Activated T-cell treated with anti-CD3 and anti-CD28 coated beads, Interleukin-2, amount 50 U/mL, for 72 hours (primary cell): ENCODE data around the gene DLGAP1. TPM values are rescaled to one million over a fixed set of nuclear protein-coding genes. Genes with fewer than 3 reads are reported as not detected.
A peak's percentile ranks its signal among the peaks of the same experiment; 100 is the strongest.
"Not testable (repeated sequence)": the region's sequence is repeated elsewhere in the genome, so short reads cannot be mapped to it uniquely, and the experiment has no call there.

Source experiments
- ATAC-seq, 2 donors: fragments of 150-1000 bp; cut with Tn5 transposase; replicated peaks in 1 of 2; 2 replicates each; pipeline ENCODE4 v1.10.0; 2021; ENCODE audit warnings: moderate library complexity in 2 of 2, mild to moderate bottlenecking in 1 of 2
- DNase-seq, 2 donors: peaks; one replicate each; pipeline ENCODE4 v3.0.0; 2021 to 2022; ENCODE audit warnings: mixed read lengths in 1 of 2
- H3K27ac Mint-ChIP-seq: one replicate; pipeline ENCODE4 v1.8.0; 2022; ENCODE audit warnings: mild to moderate bottlenecking, moderate library complexity, mixed read lengths
- H3K27me3 Mint-ChIP-seq: one replicate; pipeline ENCODE4 v1.8.0; 2022; ENCODE audit warnings: low read depth, mixed read lengths
- H3K36me3 Mint-ChIP-seq, 2 donors: one replicate each; pipeline ENCODE4 v1.8.0; 2022; ENCODE audit warnings: mixed read lengths in 2 of 2, mild to moderate bottlenecking in 1 of 2; ENCODE audit not compliant: insufficient read depth in 2 of 2
- H3K4me1 Mint-ChIP-seq: one replicate; pipeline ENCODE4 v1.8.0; 2022; ENCODE audit warnings: low read depth, mixed read lengths
- H3K4me3 Mint-ChIP-seq, 2 donors: one replicate each; pipeline ENCODE4 v1.8.0; 2022; ENCODE audit warnings: mild to moderate bottlenecking in 2 of 2, mixed read lengths in 2 of 2, moderate library complexity in 2 of 2
- H3K9me3 Mint-ChIP-seq, 2 donors: one replicate each; pipeline ENCODE4 v1.8.0; 2022; ENCODE audit warnings: mixed read lengths in 2 of 2
- total RNA-seq, 2 donors: library from RNA; stranded (reverse); gene quantifications; one replicate each; pipeline ENCODE4 v1.2.3, GENCODE V29; 2022

DLGAP1 gene
- under 1 TPM; 0.17 to 0.51 TPM for total RNA-seq

DNA sequence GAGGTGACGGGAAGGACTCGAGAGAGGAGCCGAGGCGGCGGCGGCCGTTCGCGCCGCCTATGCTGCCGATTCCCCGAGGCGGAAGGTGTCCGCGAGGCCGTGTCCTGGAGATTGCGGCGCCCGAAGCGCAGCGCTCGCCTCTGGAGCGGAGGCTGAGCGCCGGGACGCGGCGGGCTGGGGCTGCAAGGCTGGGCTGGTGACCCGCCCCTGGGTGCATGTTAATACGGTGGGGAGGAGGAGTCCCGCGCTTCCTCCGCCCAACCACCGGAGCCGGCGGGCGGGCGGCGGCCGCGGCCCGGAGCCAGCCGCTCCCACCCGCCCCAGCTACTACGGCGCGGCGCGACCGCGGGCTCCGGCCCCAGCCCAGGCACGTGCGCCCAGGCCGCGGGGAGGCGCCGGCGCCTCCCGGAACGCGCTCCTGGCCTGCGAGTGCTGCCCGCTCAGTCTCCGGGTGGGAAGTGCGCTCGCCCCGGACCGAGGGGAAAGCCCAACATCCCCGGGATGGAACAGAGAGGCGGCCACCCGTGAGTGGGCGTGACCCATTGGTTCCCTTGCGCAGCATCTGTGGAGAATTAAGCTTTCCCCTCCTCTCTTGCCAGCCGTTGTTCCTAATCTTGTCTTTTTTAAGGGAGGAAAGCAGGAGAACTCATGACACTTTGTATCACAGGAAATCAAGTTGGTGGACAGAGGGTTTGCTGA is at the start of gene DLGAP1:
TSS of gene DLGAP1 (minus strand) at position 195 of the 699 bp plus-strand sequence.
- Mint-ChIP-seq H3K27me3 (peaks cover 20% of the 10 kb centered on the region), H3K9me3 (peaks cover 0 to 3% of the 10 kb centered on the region in 2 donors), H3K27ac (no peak within 1 kb of the TSS), H3K4me3 (peak within 1 kb of the TSS; percentile 40 to 60), H3K36me3 (peaks cover 2 to 7% of the 10 kb centered on the region in 2 donors), H3K4me1 (peaks cover 5% of the 10 kb centered on the region)
- no peak for DNase-seq
- peak in 1 of 2 donors; percentile 39 for ATAC-seq

DNA sequence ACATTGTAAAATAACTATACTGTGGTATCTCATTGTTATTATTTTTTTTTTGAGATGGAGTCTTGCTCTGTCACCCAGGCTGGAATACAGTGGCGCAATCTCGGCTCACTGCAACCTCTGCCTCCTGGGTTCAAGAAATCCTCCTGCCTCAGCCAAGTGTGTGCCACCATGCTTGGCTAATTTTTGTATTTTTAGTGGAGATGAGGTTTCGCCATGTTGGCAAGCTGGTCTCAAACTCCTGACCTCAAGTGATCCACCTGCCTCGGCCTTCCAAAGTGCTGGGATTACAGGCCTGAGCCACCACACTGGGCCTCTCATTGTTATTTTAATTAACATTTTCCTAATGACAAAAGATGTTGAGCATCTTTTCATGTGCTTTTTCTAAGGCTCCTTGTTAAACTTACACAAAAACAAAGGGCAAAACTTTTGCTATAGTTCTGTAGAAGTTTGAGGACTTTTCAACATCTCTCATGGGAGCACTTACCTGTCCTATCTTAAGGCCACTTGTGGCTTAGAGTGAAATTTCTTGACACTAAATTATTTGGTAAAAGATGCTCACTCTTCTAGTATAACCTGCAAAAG is 39.7 kb upstream of the DLGAP1 start:
- H3K4me1 Mint-ChIP-seq, DNase-seq, H3K36me3 Mint-ChIP-seq, H3K27ac Mint-ChIP-seq, H3K27me3 Mint-ChIP-seq, H3K4me3 Mint-ChIP-seq, H3K9me3 Mint-ChIP-seq, ATAC-seq: not testable (repeated sequence)

DNA sequence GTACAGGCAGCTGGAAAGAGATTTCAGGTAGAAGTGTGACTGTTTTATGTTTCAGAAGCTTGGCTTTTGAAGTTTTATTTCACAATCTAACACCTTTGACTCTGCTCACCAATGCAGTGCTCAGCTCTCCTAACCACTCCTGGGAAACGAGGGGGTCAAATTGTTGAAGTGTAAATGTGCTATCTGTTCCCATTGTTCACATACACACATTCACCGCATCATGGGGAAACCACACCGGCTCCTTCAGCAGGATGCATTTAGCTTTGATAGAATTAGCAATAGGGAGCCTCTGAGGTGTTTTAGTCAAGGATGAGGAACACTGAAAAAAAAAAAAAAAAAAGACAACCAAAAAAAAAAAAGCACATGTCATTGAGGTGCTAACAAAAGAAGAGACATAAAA is 13.4 kb upstream of the DLGAP1 start:
- ATAC-seq (no peak), DNase-seq (no peak)
- H3K27me3 Mint-ChIP-seq: no peaks in the 10 kb centered on the region
- peaks cover 2 to 6% of the 10 kb centered on the region in 2 donors for H3K9me3 Mint-ChIP-seq
- no peaks in the 10 kb centered on the region for H3K4me1 Mint-ChIP-seq
- no peak overlapping the region for H3K4me3 Mint-ChIP-seq
- no peaks in the 10 kb centered on the region for H3K36me3 Mint-ChIP-seq
- no peak overlapping the region for H3K27ac Mint-ChIP-seq

DNA sequence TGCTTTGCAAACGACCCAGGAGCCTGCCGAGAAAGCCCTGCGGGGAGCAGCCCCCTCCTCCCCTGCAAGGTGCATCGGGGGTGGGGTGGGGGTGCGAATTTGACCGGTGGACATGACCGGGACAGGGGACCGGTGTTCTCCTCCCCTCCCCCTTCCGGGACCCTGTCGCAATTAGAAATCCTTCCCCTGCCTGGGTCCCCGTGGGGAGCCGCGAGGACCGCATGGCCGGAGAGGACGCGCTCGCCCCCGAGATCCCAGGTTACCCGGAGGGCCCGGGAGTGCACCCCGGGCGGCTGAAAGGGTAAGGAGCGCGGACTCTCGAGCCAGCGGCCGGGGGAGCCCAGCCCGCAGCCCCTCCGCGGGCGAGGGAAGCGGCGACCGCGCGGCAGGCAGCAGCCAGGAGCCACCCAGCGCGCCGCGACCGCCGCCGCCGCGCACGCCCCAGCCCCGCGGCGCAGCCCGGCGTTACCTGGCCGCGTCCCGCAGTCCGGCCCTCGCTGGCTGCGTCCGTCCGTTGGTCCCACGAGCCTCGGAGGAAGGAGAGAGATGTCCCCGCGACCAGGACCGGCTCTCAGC is 482 bp downstream of the DLGAP1 start:
- H3K4me3 Mint-ChIP-seq: no peak overlapping the region
- peaks cover 5% of the 10 kb centered on the region for H3K4me1 Mint-ChIP-seq
- DNase-seq: no peak
- H3K36me3 Mint-ChIP-seq: peaks cover 2 to 7% of the 10 kb centered on the region in 2 donors
- no peak overlapping the region for H3K27ac Mint-ChIP-seq
- peaks cover 20% of the 10 kb centered on the region for H3K27me3 Mint-ChIP-seq
- peaks cover 0 to under 1% of the 10 kb centered on the region in 2 donors for H3K9me3 Mint-ChIP-seq
- no peak for ATAC-seq

DNA sequence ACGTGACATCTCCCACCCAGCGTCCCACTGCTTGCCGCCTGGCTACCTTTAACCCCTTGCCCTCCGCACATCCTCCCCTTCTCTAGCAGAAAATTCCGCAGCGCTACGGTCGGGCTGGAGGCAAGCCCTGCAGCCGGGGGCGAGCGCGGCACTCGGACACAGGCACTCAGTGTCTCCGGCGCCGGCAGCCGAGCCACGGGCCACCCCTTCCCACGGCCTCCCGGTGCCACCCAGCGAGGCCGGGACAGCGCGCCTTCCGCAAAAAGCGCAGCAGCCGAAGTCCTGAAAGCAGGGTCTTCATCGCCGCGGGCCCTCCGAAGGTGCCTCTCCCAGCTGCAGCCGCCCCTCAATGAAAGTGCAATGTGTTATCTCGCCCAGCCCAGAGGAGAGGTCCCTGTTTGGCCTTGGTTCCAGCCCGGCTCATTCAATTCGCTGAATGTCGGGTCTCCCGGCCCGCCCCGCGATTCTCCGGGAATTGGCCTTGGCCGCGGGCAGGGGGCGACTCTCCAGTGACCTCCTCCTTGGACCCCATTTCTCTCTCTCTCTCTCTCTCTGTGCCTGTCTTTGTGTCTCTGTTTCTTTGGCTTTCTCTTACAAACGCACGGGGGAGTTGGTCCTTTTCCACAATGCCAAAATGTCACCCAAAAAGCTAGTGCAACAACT is 1.1 kb downstream of the DLGAP1 start:
- DNase-seq (no peak), ATAC-seq (no peak)
- Mint-ChIP-seq H3K4me3 (peak overlapping the region in 1 of 2 donors; percentile 7), H3K27me3 (peaks cover 20% of the 10 kb centered on the region), H3K27ac (no peak overlapping the region), H3K36me3 (peaks cover 2 to 7% of the 10 kb centered on the region in 2 donors), H3K9me3 (no peaks in the 10 kb centered on the region), H3K4me1 (peaks cover 5% of the 10 kb centered on the region)

DNA sequence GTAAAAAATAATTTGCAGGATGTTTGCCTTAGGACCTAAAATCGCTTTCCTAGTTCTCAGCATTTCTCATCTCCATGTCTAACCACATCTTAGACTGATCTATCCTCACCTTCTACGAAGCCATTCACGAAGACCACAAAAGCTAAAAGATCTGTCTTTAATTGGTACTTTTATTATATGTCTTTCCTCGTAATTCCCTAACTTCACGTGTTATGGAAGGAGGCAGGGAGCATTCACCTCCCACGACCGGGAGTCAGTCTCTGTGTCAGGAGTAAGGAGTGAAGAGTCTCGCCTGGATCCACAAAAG is 1.6 kb downstream of the DLGAP1 start:
- H3K36me3 Mint-ChIP-seq: peaks cover 2 to 7% of the 10 kb centered on the region in 2 donors
- H3K4me1 Mint-ChIP-seq: peaks cover 5% of the 10 kb centered on the region
- ATAC-seq (no peak), DNase-seq (no peak)
- no peaks in the 10 kb centered on the region for H3K9me3 Mint-ChIP-seq
- no peak overlapping the region for H3K4me3 Mint-ChIP-seq
- peaks cover 20% of the 10 kb centered on the region for H3K27me3 Mint-ChIP-seq
- H3K27ac Mint-ChIP-seq: no peak overlapping the region

DNA sequence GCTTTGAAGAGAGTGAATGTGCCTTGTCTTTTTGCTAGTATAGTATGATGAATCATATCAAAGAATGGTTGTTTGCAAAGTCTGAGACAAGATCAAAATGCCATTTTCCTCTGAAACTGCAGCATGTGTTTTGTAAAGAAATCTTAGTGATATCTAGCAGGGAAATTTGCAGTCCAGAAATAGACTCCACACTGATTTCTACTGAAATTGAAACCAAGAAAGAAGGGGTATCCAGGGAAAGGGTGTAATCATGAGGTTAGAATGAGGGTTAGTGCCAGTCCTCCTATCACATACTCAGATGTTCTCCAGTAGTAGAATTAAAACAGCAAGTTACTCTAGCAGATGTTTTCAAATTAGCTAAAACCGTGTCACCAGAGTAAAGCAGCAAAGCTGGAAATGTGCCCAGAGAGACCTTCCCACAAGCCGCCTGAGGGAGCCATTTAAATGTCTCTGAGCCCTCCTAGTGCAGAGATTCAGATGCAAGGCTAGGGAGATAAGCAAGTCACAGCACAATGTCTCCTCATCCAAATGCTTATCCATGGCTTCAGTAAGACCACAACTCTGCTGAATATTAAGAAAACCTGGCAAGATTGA is 4.9 kb downstream of the DLGAP1 start:
- Mint-ChIP-seq H3K4me1 (no peaks in the 10 kb centered on the region), H3K9me3 (peaks cover 0 to 2% of the 10 kb centered on the region in 2 donors), H3K36me3 (peaks cover 0 to 2% of the 10 kb centered on the region in 2 donors), H3K27ac (no peak overlapping the region), H3K4me3 (no peak overlapping the region), H3K27me3 (peaks cover 14% of the 10 kb centered on the region)
- ATAC-seq: no peak
- DNase-seq: no peak

DNA sequence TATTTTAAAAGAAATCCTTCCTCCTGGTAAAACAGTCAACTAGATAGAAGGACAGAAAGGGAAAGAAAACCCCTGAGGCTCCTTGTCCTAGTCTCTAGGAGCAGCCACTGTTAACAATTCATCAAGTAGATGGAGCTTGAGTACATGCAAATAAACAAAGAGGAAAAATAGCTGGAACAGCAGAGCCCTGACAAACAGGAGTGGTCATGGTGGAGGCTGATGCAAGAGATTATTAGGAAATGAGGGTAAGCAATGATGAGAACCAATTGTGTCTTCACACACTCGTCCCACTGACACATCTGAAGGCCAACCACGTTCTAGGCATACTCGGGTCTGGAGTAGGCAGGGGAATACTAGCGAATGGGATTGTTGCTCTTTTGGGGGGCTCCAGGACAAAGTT is 9.2 kb downstream of the DLGAP1 start:
- Mint-ChIP-seq H3K4me1 (no peaks in the 10 kb centered on the region), H3K27me3 (no peaks in the 10 kb centered on the region), H3K4me3 (no peak overlapping the region), H3K27ac (no peak overlapping the region), H3K36me3 (no peaks in the 10 kb centered on the region), H3K9me3 (peaks cover 0 to 2% of the 10 kb centered on the region in 2 donors)
- ATAC-seq (no peak), DNase-seq (no peak)

DNA sequence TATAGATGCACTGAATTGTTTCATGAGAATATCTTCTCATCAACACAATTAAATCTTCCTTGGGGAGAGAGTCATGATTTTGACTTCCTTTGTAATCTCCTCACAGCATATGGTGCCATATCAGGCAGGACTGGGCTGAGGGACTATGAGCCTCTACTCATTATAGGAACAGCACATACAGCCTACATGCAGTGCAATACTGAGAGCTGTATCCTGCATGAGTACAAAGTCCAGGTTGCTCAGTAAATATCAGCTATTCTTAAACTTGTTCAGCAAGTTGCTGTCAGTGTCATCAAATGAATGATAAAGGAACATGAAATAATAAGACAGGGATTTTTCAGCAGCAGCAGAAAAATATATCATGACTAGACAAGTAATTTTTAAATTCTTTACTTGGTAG is 10.8 kb downstream of the DLGAP1 start:
- ATAC-seq (no peak), DNase-seq (no peak)
- no peaks in the 10 kb centered on the region for H3K36me3 Mint-ChIP-seq
- H3K4me1 Mint-ChIP-seq: no peaks in the 10 kb centered on the region
- H3K4me3 Mint-ChIP-seq: no peak overlapping the region
- no peak overlapping the region for H3K27ac Mint-ChIP-seq
- H3K27me3 Mint-ChIP-seq: no peaks in the 10 kb centered on the region
- H3K9me3 Mint-ChIP-seq: peaks cover 0 to 2% of the 10 kb centered on the region in 2 donors

DNA sequence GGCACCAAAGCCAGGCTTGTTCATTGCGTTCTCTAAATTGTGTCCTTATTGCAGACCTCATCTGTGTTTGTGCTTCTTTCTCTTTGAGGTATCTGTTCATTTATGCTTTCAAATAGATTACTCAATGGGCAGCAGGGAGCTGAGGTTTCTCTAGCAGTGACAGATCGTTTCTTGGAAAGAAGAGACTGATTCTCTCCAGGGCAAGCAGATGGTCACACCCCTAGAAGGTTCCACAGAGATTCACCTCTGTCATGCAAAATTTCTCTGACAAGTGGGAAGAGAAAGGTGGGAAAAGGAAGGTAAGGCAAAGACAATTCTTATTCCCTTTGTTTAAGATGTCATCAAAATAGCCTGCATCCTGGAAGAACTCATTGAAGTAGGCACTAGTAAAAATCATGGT is 14.0 kb downstream of the DLGAP1 start:
- DNase-seq (no peak), ATAC-seq (no peak)
- H3K27ac Mint-ChIP-seq: no peak overlapping the region
- peaks cover 0 to 5% of the 10 kb centered on the region in 2 donors for H3K9me3 Mint-ChIP-seq
- H3K4me3 Mint-ChIP-seq: no peak overlapping the region
- no peaks in the 10 kb centered on the region for H3K27me3 Mint-ChIP-seq
- H3K36me3 Mint-ChIP-seq: no peaks in the 10 kb centered on the region
- no peaks in the 10 kb centered on the region for H3K4me1 Mint-ChIP-seq

DNA sequence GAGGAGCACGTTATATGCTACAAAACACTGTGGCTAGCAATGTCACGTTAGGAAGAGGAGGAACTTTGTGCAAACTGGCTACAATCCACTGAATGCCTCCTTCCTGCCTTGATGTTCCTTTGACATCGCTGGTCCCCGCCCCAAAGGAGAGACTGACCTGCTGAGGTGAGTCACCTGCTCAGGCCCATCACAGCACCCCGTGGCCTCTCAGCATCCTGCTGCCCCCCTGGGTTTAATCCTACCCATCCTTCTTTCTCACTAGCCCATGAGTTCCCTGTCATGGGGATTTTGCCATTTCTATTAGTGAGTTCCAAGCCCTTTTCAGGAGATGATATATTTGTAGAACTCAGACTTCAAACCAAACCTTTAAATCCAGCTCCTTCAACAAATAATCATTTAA is 16.2 kb downstream of the DLGAP1 start:
- Mint-ChIP-seq H3K36me3 (no peaks in the 10 kb centered on the region), H3K27ac (no peak overlapping the region), H3K4me1 (no peaks in the 10 kb centered on the region), H3K27me3 (no peaks in the 10 kb centered on the region), H3K9me3 (peaks cover 0 to 3% of the 10 kb centered on the region in 2 donors), H3K4me3 (no peak overlapping the region)
- ATAC-seq: no peak
- DNase-seq: no peak

DNA sequence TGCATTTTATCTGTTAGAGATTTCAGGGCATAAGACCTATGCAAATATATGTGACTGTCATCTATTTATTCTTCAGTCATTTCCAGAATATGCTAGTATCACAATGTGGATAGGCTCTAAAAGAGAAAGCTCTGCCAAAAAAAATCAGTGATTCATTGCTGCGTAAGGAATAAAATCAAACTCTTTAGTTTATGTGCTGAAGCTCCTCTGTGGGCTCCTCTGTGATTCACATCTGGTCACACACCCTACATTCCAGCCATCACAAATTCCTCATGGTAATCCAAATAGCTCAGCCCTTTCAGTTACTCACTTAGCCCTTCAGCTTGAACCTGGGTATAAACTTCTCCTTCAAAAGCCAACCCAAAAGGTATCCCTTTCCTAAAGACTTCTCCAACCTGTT is 21.4 kb downstream of the DLGAP1 start:
- no peak overlapping the region for H3K4me3 Mint-ChIP-seq
- ATAC-seq (no peak), DNase-seq (no peak)
- H3K9me3 Mint-ChIP-seq: peaks cover 0 to 5% of the 10 kb centered on the region in 2 donors
- H3K27me3 Mint-ChIP-seq: no peaks in the 10 kb centered on the region
- no peak overlapping the region for H3K27ac Mint-ChIP-seq
- H3K36me3 Mint-ChIP-seq: no peaks in the 10 kb centered on the region
- no peaks in the 10 kb centered on the region for H3K4me1 Mint-ChIP-seq

DNA sequence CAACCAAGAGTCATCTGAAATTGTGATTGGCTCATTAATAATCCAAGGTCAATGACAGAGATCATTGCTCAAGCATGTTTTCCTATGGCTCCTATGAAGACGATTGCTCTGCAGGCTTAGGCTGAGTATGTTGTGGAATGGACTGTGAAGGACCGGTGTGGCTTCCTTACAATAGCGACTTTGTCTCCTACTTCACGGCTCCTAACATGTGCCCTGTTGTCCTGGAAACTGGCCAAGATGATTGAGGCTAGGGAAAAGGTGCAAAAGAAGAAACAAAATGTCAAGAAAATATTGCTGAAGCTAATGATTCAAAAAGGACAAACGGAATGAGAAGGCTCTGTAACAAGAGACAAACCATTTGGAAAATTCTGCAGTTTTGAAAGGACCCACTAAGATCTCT is 24.3 kb downstream of the DLGAP1 start:
- Mint-ChIP-seq H3K27me3 (no peaks in the 10 kb centered on the region), H3K4me1 (no peaks in the 10 kb centered on the region), H3K36me3 (no peaks in the 10 kb centered on the region), H3K27ac (no peak overlapping the region), H3K4me3 (no peak overlapping the region), H3K9me3 (peaks cover 2 to 4% of the 10 kb centered on the region in 2 donors)
- ATAC-seq (no peak), DNase-seq (no peak)
